Neuronal stem cell (in vitro differentiated cells): Measurements from ENCODE around the gene GNAQ. TPM values are rescaled to one million over a fixed set of nuclear protein-coding genes. Genes with fewer than 3 reads are reported as not detected.
A peak's percentile ranks its signal among the peaks of the same experiment; 100 is the strongest.

Source experiments
- DNase-seq: peaks from one replicate; pipeline ENCODE4 v3.0.0-alpha.2; 2013; ENCODE audit warnings: low spot score
- H2AFZ ChIP-seq: one replicate; pipeline ENCODE4 v1.6.1; 2013; ENCODE audit warnings: mild to moderate bottlenecking, low read length, inconsistent platforms
- H2AK5ac ChIP-seq: 2 replicates; pipeline ENCODE4 v1.6.1; 2013; ENCODE audit warnings: low read depth, mild to moderate bottlenecking, inconsistent platforms, low read length, moderate library complexity, mixed read lengths
- H2BK120ac ChIP-seq: 2 replicates; pipeline ENCODE4 v1.6.1; 2013; ENCODE audit warnings: low read depth, mild to moderate bottlenecking, inconsistent platforms, low read length, moderate library complexity, mixed read lengths
- H2BK12ac ChIP-seq: one replicate; pipeline ENCODE4 v1.6.1; 2013; ENCODE audit warnings: low read length, inconsistent platforms
- H2BK15ac ChIP-seq: 2 replicates; pipeline ENCODE4 v1.6.1; 2013; ENCODE audit warnings: mild to moderate bottlenecking, low read length, inconsistent platforms, mixed read lengths
- H2BK5ac ChIP-seq: one replicate; pipeline ENCODE4 v1.6.1; 2013; ENCODE audit warnings: inconsistent platforms, mild to moderate bottlenecking, low read length, moderate library complexity
- H3K14ac ChIP-seq: one replicate; pipeline ENCODE4 v1.6.1; 2013; ENCODE audit warnings: low read length, inconsistent platforms
- H3K18ac ChIP-seq: 2 replicates; pipeline ENCODE4 v1.6.1; 2013; ENCODE audit warnings: low read length, inconsistent platforms
- H3K23ac ChIP-seq: 2 replicates; pipeline ENCODE4 v1.6.1; 2013; ENCODE audit warnings: low read depth, mild to moderate bottlenecking, mixed read lengths, low read length, inconsistent platforms; ENCODE audit not compliant: poor library complexity
- H3K27ac ChIP-seq: replicated peaks from 3 replicates; pipeline ENCODE4 v1.5.1; 2013; ENCODE audit warnings: low read length, inconsistent platforms
- H3K27me3 ChIP-seq, 3 experiments: 2 replicates each; pipeline ENCODE4 v1.6.1; 2013; ENCODE audit warnings: low read length in 3 of 3, mild to moderate bottlenecking in 2 of 3, inconsistent platforms in 1 of 3, low read depth in 1 of 3, mixed read lengths in 1 of 3, moderate library complexity in 1 of 3; ENCODE audit not compliant: control insufficient read depth in 3 of 3, insufficient read depth in 3 of 3
- H3K36me3 ChIP-seq, 2 donors: replicated peaks in 1 of 2; 2 replicates each; pipeline ENCODE4 v1.6.1; 2013; ENCODE audit warnings: low read length in 2 of 2; ENCODE audit not compliant: control insufficient read depth in 2 of 2, insufficient read depth in 2 of 2
- H3K4ac ChIP-seq: 2 replicates; pipeline ENCODE4 v1.6.1; 2013; ENCODE audit warnings: inconsistent platforms, mild to moderate bottlenecking, low read length, moderate library complexity
- H3K4me1 ChIP-seq, 2 donors: 1 replicate in 1 of 2; 2 replicates in 1 of 2; pipeline ENCODE4 v1.6.1; 2013; ENCODE audit warnings: low read length in 2 of 2, low read depth in 1 of 2; ENCODE audit not compliant: control insufficient read depth in 2 of 2, insufficient read depth in 1 of 2
- H3K4me2 ChIP-seq: one replicate; pipeline ENCODE4 v1.6.1; 2013; ENCODE audit warnings: mild to moderate bottlenecking, low read length, inconsistent platforms; ENCODE audit not compliant: insufficient read depth, poor library complexity, severe bottlenecking
- H3K4me3 ChIP-seq, 2 donors: 2 replicates each; pipeline ENCODE4 v1.5.1; 2013; ENCODE audit warnings: low read length in 2 of 2, mild to moderate bottlenecking in 2 of 2, inconsistent platforms in 1 of 2, moderate library complexity in 1 of 2
- H3K79me1 ChIP-seq: one replicate; pipeline ENCODE4 v1.6.1; 2013; ENCODE audit warnings: low read depth, mild to moderate bottlenecking, inconsistent platforms, low read length, moderate library complexity
- H3K9ac ChIP-seq: one replicate; pipeline ENCODE4 v1.6.1; 2013; ENCODE audit warnings: mild to moderate bottlenecking, low read depth, low read length, inconsistent platforms; ENCODE audit not compliant: poor library complexity
- H3K9me3 ChIP-seq, 2 donors: replicated peaks in 1 of 2; 2 replicates each; pipeline versions ENCODE3 to v1.6.1; 2013; ENCODE audit warnings: low read length in 2 of 2, mild to moderate bottlenecking in 2 of 2, inconsistent platforms in 1 of 2, low read depth in 1 of 2, mixed read lengths in 1 of 2, moderate library complexity in 1 of 2; ENCODE audit not compliant: control insufficient read depth in 2 of 2, insufficient read depth in 1 of 2
- H4K8ac ChIP-seq: one replicate; pipeline ENCODE4 v1.6.1; 2013; ENCODE audit warnings: low read depth, mild to moderate bottlenecking, inconsistent platforms, low read length, moderate library complexity
- H4K91ac ChIP-seq: one replicate; pipeline ENCODE4 v1.6.1; 2013; ENCODE audit warnings: low read length, low read depth, mild to moderate bottlenecking, inconsistent platforms; ENCODE audit not compliant: poor library complexity
- WGBS, 2 donors: extraction: QIAGEN DNeasy Blood & Tissue Kit; methylation state at CpG; one replicate each; pipeline ENCODE4 v1.1.7; 2013; ENCODE audit warnings: missing lambda C conversion rate in 2 of 2, mixed read lengths in 1 of 2; ENCODE audit not compliant: insufficient read length in 2 of 2, insufficient replicate concordance in 1 of 2; ENCODE audit errors: extremely low coverage in 2 of 2; 5-methylcytosine and 5-hydroxymethylcytosine counted together
- polyA plus RNA-seq, 2 experiments: library from polyadenylated mRNA; stranded (reverse); fragments of 200-250 nt; gene quantifications; one replicate each; pipeline ENCODE4 v1.2.3, GENCODE V29; 2013

Gene GNAQ
- 32.3 TPM for polyA plus RNA-seq (2013, experiment 1 of 2)
- polyA plus RNA-seq (2013, experiment 2 of 2) = 34.2 TPM

- Histone ChIP-seq H2BK12ac (no peak within 1 kb of the TSS), H3K9ac (peak within 1 kb of the TSS; percentile 94), H3K23ac (peak within 1 kb of the TSS; percentile 92), H3K18ac (peak within 1 kb of the TSS; percentile 94), H4K8ac (peak within 1 kb of the TSS; percentile 54), H2BK5ac (peak within 1 kb of the TSS; percentile 88), H3K79me1 (peaks cover 5% of the 10 kb centered on the region), H2BK15ac (peak within 1 kb of the TSS; percentile 96), H2BK120ac (peak within 1 kb of the TSS; percentile 30), H3K4me1 (peaks cover 1 to 6% of the 10 kb centered on the region in 2 donors), H3K14ac (peak within 1 kb of the TSS; percentile 63), H3K4ac (no peak within 1 kb of the TSS), H3K4me2 (peak within 1 kb of the TSS; percentile 75), H4K91ac (peak within 1 kb of the TSS; percentile 9), H3K27ac (peak within 1 kb of the TSS; percentile 97), H2AFZ (peak within 1 kb of the TSS; percentile 91), H3K4me3 (peak within 1 kb of the TSS; percentile 95 to 96), H3K36me3 (no peaks in the 10 kb centered on the region), H2AK5ac (no peak within 1 kb of the TSS), H3K27me3 (no peaks in the 10 kb centered on the region), H3K9me3 (no peaks in the 10 kb centered on the region)
- no peak for DNase-seq
- WGBS, 2 donors = no CpG with 5 or more reads among the region's 79 CpGs
Observed at GRCh38 chr9:78031444-78031892, at the start of gene GNAQ. Gene GNAQ (minus strand): TSS chr9:78031811. CDS start chr9:78031235, 576 bp downstream.

- H4K91ac ChIP-seq = no peak overlapping the region
- H3K18ac ChIP-seq = no peak overlapping the region
- no peaks in the 10 kb centered on the region for H3K36me3 ChIP-seq
- no peak overlapping the region for H2BK120ac ChIP-seq
- H4K8ac ChIP-seq = no peak overlapping the region
- H3K27ac ChIP-seq = no peak overlapping the region
- H3K27me3 ChIP-seq = no peaks in the 10 kb centered on the region
- H2AFZ ChIP-seq = no peak overlapping the region
- no CpG with 5 or more reads among the region's 4 CpGs for WGBS, 2 donors
- no peak overlapping the region for H3K23ac ChIP-seq
- H2BK15ac ChIP-seq = no peak overlapping the region
- no peak overlapping the region for H3K9ac ChIP-seq
- H3K4me3 ChIP-seq = no peak overlapping the region
- no peak overlapping the region for H3K14ac ChIP-seq
- H3K79me1 ChIP-seq = no peaks in the 10 kb centered on the region
- H2BK5ac ChIP-seq = no peak overlapping the region
- peaks cover 0 to 3% of the 10 kb centered on the region in 2 donors for H3K9me3 ChIP-seq
- no peak overlapping the region for H2AK5ac ChIP-seq
- no peak for DNase-seq
- H3K4me1 ChIP-seq = no peaks in the 10 kb centered on the region
- H3K4me2 ChIP-seq = no peak overlapping the region
- no peak overlapping the region for H3K4ac ChIP-seq
- no peak overlapping the region for H2BK12ac ChIP-seq
Observed at GRCh38 chr9:78074385-78075291, 43.0 kb upstream of the GNAQ start.

- H3K9me3 ChIP-seq = peaks cover 0 to 3% of the 10 kb centered on the region in 2 donors
- no peak overlapping the region for H2BK5ac ChIP-seq
- no peak overlapping the region for H2AFZ ChIP-seq
- H4K8ac ChIP-seq = no peak overlapping the region
- no peak for DNase-seq
- no peak overlapping the region for H3K14ac ChIP-seq
- no peaks in the 10 kb centered on the region for H3K79me1 ChIP-seq
- no peak overlapping the region for H4K91ac ChIP-seq
- no peak overlapping the region for H3K4me3 ChIP-seq
- H2AK5ac ChIP-seq = no peak overlapping the region
- no peak overlapping the region for H3K18ac ChIP-seq
- H3K9ac ChIP-seq = peak overlapping the region; percentile 12
- no peak overlapping the region for H2BK12ac ChIP-seq
- no peak overlapping the region for H3K27ac ChIP-seq
- no peak overlapping the region for H3K4me2 ChIP-seq
- H3K4ac ChIP-seq = no peak overlapping the region
- H3K27me3 ChIP-seq = no peaks in the 10 kb centered on the region
- WGBS, 2 donors = no CpG with 5 or more reads among the region's 8 CpGs
- no peak overlapping the region for H2BK120ac ChIP-seq
- no peaks in the 10 kb centered on the region for H3K36me3 ChIP-seq
- no peak overlapping the region for H3K23ac ChIP-seq
- no peak overlapping the region for H2BK15ac ChIP-seq
- H3K4me1 ChIP-seq = no peaks in the 10 kb centered on the region
Observed at GRCh38 chr9:78073722-78074121, 42.1 kb upstream of the GNAQ start.

GRCh38 chr9:78072586-78073199 is 41.1 kb upstream of the GNAQ start:
- Histone ChIP-seq H3K27ac (no peak overlapping the region), H3K18ac (no peak overlapping the region), H2BK12ac (no peak overlapping the region), H4K8ac (no peak overlapping the region), H3K4me3 (no peak overlapping the region), H3K14ac (no peak overlapping the region), H4K91ac (no peak overlapping the region), H3K4me2 (no peak overlapping the region), H2BK5ac (no peak overlapping the region), H2BK120ac (no peak overlapping the region), H2AK5ac (no peak overlapping the region), H2AFZ (no peak overlapping the region), H3K4me1 (no peaks in the 10 kb centered on the region), H3K9me3 (peaks cover 0 to 3% of the 10 kb centered on the region in 2 donors), H3K9ac (no peak overlapping the region), H3K36me3 (no peaks in the 10 kb centered on the region), H2BK15ac (no peak overlapping the region), H3K79me1 (no peaks in the 10 kb centered on the region), H3K23ac (no peak overlapping the region), H3K27me3 (no peaks in the 10 kb centered on the region), H3K4ac (no peak overlapping the region)
- no CpG with 5 or more reads among the region's 3 CpGs for WGBS, 2 donors
- no peak for DNase-seq
